Measurements from ENCODE around the gene ACTN3. TPM values are rescaled to one million over a fixed set of nuclear protein-coding genes. Genes with fewer than 3 reads are reported as not detected.

The ACTN3 gene
- total RNA-seq, 2 experiments from 2014 or later: 0.07 TPM; not detected in 1

GRCh38 chr11:66607126-66607834, 60.6 kb downstream of the ACTN3 start:
- peaks cover 6% of the 10 kb centered on the region for H3K4me1 Mint-ChIP-seq (ENCODE audit: low read depth)
- H3K27ac Mint-ChIP-seq: no peak overlapping the region
- CTCF ChIA-PET: no interaction called here
- no peaks in the 10 kb centered on the region for H3K9me3 Mint-ChIP-seq
- peaks cover 6% of the 10 kb centered on the region for H3K36me3 Mint-ChIP-seq (ENCODE audit: low read depth)
- H3K4me3 Mint-ChIP-seq: no peak overlapping the region
- intact Hi-C loops (cut with micrococcal nuclease): no loop called here
- no peaks in the 10 kb centered on the region for H3K27me3 Mint-ChIP-seq (ENCODE audit: low read depth)
- no peak for DNase-seq

DNA sequence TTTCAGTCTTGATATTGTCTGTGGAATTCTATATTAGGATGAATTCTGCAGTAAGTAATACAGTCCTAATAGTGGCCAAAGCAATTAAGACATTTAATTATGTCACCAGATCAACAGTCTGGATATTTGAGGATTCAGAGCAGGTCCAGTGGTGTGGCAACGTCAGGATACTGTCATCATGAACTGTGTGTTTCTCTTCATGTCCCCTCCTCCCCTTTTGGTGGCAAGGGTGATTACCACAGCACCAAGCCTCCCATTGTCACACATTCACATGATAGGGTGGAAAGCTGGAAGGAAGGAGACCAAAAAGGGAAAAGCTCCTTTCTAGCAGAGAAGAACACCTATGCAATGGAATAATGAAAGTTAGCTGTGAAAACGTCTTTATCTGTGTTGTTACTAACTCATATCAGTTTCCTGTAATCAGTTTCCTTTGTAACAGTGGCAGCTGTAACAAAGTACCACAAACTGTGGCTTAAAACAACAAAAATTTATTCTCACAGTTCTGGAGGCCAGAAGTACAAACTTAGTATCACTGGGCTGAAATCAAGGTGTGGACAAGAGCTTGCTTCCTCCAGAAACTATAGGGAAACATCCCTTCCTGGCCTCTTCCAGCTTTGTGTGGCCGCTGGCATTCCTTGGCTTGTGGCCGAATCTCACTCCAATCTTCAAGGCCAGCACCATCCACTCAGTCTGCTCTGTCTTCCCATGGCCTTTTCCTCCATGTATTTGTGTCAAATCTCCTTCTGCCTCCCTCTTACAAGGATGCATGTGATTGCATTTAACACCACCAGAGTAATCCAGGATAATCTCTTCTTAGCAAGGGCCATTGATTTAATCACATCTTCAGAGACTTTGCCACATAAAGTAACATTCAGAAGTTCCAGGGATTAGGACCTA, 63.3 kb downstream of the ACTN3 start:
- peaks cover 4% of the 10 kb centered on the region for H3K36me3 Mint-ChIP-seq (ENCODE audit: low read depth)
- no peak overlapping the region for H3K4me3 Mint-ChIP-seq
- no peak for DNase-seq
- H3K4me1 Mint-ChIP-seq (ENCODE audit: low read depth): peaks cover 6% of the 10 kb centered on the region
- CTCF ChIA-PET: interaction anchor here (0.6 to 1.2 kb wide), 3 partner anchors 19 to 69 kb away, joined by 3 read pairs; no protein-coding TSS in a partner anchor
- H3K27ac Mint-ChIP-seq: no peak overlapping the region
- no peaks in the 10 kb centered on the region for H3K9me3 Mint-ChIP-seq
- no peaks in the 10 kb centered on the region for H3K27me3 Mint-ChIP-seq (ENCODE audit: low read depth)
- intact Hi-C loops (cut with micrococcal nuclease): loop anchor here (10.0 kb wide), 1 partner anchor 345 kb away; the partner anchor contains the start of gene PC

- H3K27me3 Mint-ChIP-seq (ENCODE audit: low read depth): no peaks in the 10 kb centered on the region
- no peak overlapping the region for H3K27ac Mint-ChIP-seq
- no peaks in the 10 kb centered on the region for H3K9me3 Mint-ChIP-seq
- no peak overlapping the region for H3K4me3 Mint-ChIP-seq
- intact Hi-C loops (cut with micrococcal nuclease): loop anchor here (10.0 kb wide), 1 partner anchor 342 kb away; the partner anchor contains the start of gene PC
- CTCF ChIA-PET: interaction anchor here (1.5 kb wide), 1 partner anchor 66 kb away, joined by 4 read pairs; no protein-coding TSS in a partner anchor
- peaks cover 13% of the 10 kb centered on the region for H3K4me1 Mint-ChIP-seq (ENCODE audit: low read depth)
- H3K36me3 Mint-ChIP-seq (ENCODE audit: low read depth): peaks cover 19% of the 10 kb centered on the region
- DNase-seq: no peak
These were observed 65.8 kb downstream of the ACTN3 start for GRCh38 chr11:66612458-66612857.

Other genes with a start within 250 kb of the ACTN3 start
- gene CD248, start 229.9 kb upstream of the ACTN3 start, total RNA-seq: under 1 TPM; 0.15 to 0.26 TPM
- gene RIN1, start 210.5 kb upstream of the ACTN3 start, total RNA-seq: 1 to 10 TPM; 2.0 to 2.6 TPM
- gene BRMS1, start 201.8 kb upstream of the ACTN3 start, total RNA-seq: 10 to 100 TPM; 24.0 to 25.3 TPM
- 1 to 10 TPM; 5.4 to 5.8 TPM for gene B4GAT1, start 199.3 kb upstream of the ACTN3 start, total RNA-seq
- gene SLC29A2, start 175.1 kb upstream of the ACTN3 start, total RNA-seq: 1 to 10 TPM; 6.6 to 7.4 TPM
- not detected for gene NPAS4, start 125.9 kb upstream of the ACTN3 start, total RNA-seq
- 100 to 1,000 TPM; 143 to 144 TPM for gene MRPL11, start 108.1 kb upstream of the ACTN3 start, total RNA-seq
- gene PELI3, start 80.0 kb upstream of the ACTN3 start, total RNA-seq: 1 to 10 TPM; 2.3 to 2.4 TPM
- gene DPP3, start 66.5 kb upstream of the ACTN3 start, total RNA-seq: 10 to 100 TPM; 73.8 to 80.1 TPM
- 10 to 100 TPM; 10.1 to 10.9 TPM for gene BBS1, start 36.3 kb upstream of the ACTN3 start, total RNA-seq
- gene ZDHHC24, start 855 bp upstream of the ACTN3 start, total RNA-seq: 10 to 100 TPM; 11.5 to 13.4 TPM
- under 1 TPM; 0.64 to 0.96 TPM for gene CTSF, start 21.7 kb downstream of the ACTN3 start, total RNA-seq
- gene CCDC87, start 46.2 kb downstream of the ACTN3 start, total RNA-seq: under 1 TPM; 0.07 to 0.12 TPM
- gene CCS, start 46.3 kb downstream of the ACTN3 start, total RNA-seq: 10 to 100 TPM; 22.6 to 22.8 TPM
- 100 to 1,000 TPM; 160 to 173 TPM for gene RBM14, start 69.7 kb downstream of the ACTN3 start, total RNA-seq
- gene RBM4, start 91.8 kb downstream of the ACTN3 start, total RNA-seq: 10 to 100 TPM; 85.9 to 98.1 TPM
- 10 to 100 TPM; 10.9 to 11.7 TPM for gene RBM4B, start 131.0 kb downstream of the ACTN3 start, total RNA-seq
- gene SPTBN2, start 182.3 kb downstream of the ACTN3 start, total RNA-seq: 1 to 10 TPM; 1.8 to 3.0 TPM

Data from activated naive CD4-positive, alpha-beta T cell treated with anti-CD3 and anti-CD28 coated beads for 36 hours (primary cell).